H9 (cell line): ENCODE results near the gene PHLPP2. TPM values are rescaled to one million over a fixed set of nuclear protein-coding genes. Genes with fewer than 3 reads are reported as not detected.

ENCODE experiments used
- DNase-seq: peaks from one replicate; pipeline ENCODE4 v3.0.0-alpha.2; 2017
- H2AFZ ChIP-seq: one replicate; pipeline ENCODE4 v1.6.1; 2013; ENCODE audit warnings: mild to moderate bottlenecking, low read length, control low read depth, moderate library complexity
- H2AK5ac ChIP-seq: 2 replicates; pipeline ENCODE4 v1.6.1; 2013; ENCODE audit warnings: low read length, control low read depth, mixed read lengths; ENCODE audit not compliant: insufficient read length
- H2BK120ac ChIP-seq: one replicate; pipeline ENCODE4 v1.6.1; 2013; ENCODE audit warnings: low read depth, mild to moderate bottlenecking, low read length, control low read depth, inconsistent platforms; ENCODE audit not compliant: poor library complexity, severe bottlenecking
- H2BK12ac ChIP-seq: 2 replicates; pipeline ENCODE4 v1.6.1; 2013; ENCODE audit warnings: low read length, control low read depth, mixed read lengths, low read depth; ENCODE audit not compliant: insufficient read length
- H2BK15ac ChIP-seq: 2 replicates; pipeline ENCODE4 v1.6.1; 2013; ENCODE audit warnings: low read depth, low read length, control low read depth
- H2BK20ac ChIP-seq: one replicate; pipeline ENCODE4 v1.6.1; 2013; ENCODE audit warnings: low read depth, mild to moderate bottlenecking, low read length, control low read depth, inconsistent platforms; ENCODE audit not compliant: poor library complexity, severe bottlenecking
- H2BK5ac ChIP-seq: 2 replicates; pipeline ENCODE4 v1.6.1; 2013; ENCODE audit warnings: low read length, control low read depth, mixed read lengths; ENCODE audit not compliant: insufficient read length
- H3K14ac ChIP-seq: 2 replicates; pipeline ENCODE4 v1.6.1; 2013; ENCODE audit warnings: low read length, control low read depth; ENCODE audit not compliant: insufficient read depth
- H3K18ac ChIP-seq: 2 replicates; pipeline ENCODE4 v1.6.1; 2013; ENCODE audit warnings: low read depth, mild to moderate bottlenecking, mixed read lengths, low read length, control low read depth; ENCODE audit not compliant: insufficient read length
- H3K23ac ChIP-seq: 2 replicates; pipeline ENCODE4 v1.6.1; 2013; ENCODE audit warnings: low read length, control low read depth, mixed read lengths, low read depth; ENCODE audit not compliant: insufficient read length
- H3K23me2 ChIP-seq: 2 replicates; pipeline ENCODE4 v1.6.1; 2013; ENCODE audit warnings: low read depth, mild to moderate bottlenecking, mixed read lengths, low read length, control low read depth; ENCODE audit not compliant: insufficient read length, poor library complexity, severe bottlenecking
- H3K27ac ChIP-seq: 2 replicates; pipeline ENCODE4 v1.5.1; 2013; ENCODE audit warnings: low read length, control low read depth, mixed read lengths, low read depth; ENCODE audit not compliant: insufficient read length
- H3K27me3 ChIP-seq: 2 replicates; pipeline ENCODE4 v1.6.1; 2013; ENCODE audit warnings: low read length, control low read depth, inconsistent platforms; ENCODE audit not compliant: insufficient read depth
- H3K4ac ChIP-seq: 2 replicates; pipeline ENCODE4 v1.6.1; 2013; ENCODE audit warnings: low read depth, mild to moderate bottlenecking, control low read depth, inconsistent platforms, low read length, moderate library complexity
- H3K4me1 ChIP-seq: 2 replicates; pipeline ENCODE4 v1.6.1; 2013; ENCODE audit warnings: low read length, control low read depth, inconsistent platforms; ENCODE audit not compliant: insufficient read depth
- H3K4me2 ChIP-seq: 2 replicates; pipeline ENCODE4 v1.6.1; 2013; ENCODE audit warnings: low read length, control low read depth, mixed read lengths; ENCODE audit not compliant: insufficient read length, insufficient read depth
- H3K56ac ChIP-seq: 2 replicates; pipeline ENCODE4 v1.6.1; 2013; ENCODE audit warnings: low read depth, mild to moderate bottlenecking, mixed read lengths, low read length, control low read depth; ENCODE audit not compliant: insufficient read length
- H3K79me1 ChIP-seq: 2 replicates; pipeline ENCODE4 v1.6.1; 2013; ENCODE audit warnings: low read depth, mild to moderate bottlenecking, moderate library complexity, low read length, control low read depth, inconsistent platforms; ENCODE audit not compliant: insufficient read depth, poor library complexity, severe bottlenecking
- H3K79me2 ChIP-seq: 2 replicates; pipeline ENCODE4 v1.6.1; 2013; ENCODE audit warnings: low read length, control low read depth, inconsistent platforms; ENCODE audit not compliant: insufficient read depth
- H3K9ac ChIP-seq: 2 replicates; pipeline ENCODE4 v1.6.1; 2013; ENCODE audit warnings: low read length, control low read depth, mixed read lengths; ENCODE audit not compliant: insufficient read length; ENCODE audit errors: extremely low read depth
- H3K9me3 ChIP-seq: one replicate; pipeline ENCODE4 v1.6.1; 2013; ENCODE audit warnings: low read depth, low read length, inconsistent platforms; ENCODE audit not compliant: control insufficient read depth
- H3T11ph ChIP-seq: one replicate; pipeline ENCODE4 v1.6.1; 2013; ENCODE audit warnings: mild to moderate bottlenecking, low read length, control low read depth, inconsistent platforms
- H4K20me1 ChIP-seq: one replicate; pipeline ENCODE4 v1.6.1; 2013; ENCODE audit not compliant: control insufficient read depth, insufficient read length, insufficient read depth
- H4K5ac ChIP-seq: 2 replicates; pipeline ENCODE4 v1.6.1; 2013; ENCODE audit warnings: low read depth, mild to moderate bottlenecking, mixed read lengths, low read length, control low read depth; ENCODE audit not compliant: insufficient read length
- H4K8ac ChIP-seq: replicated peaks from 2 replicates; pipeline ENCODE4 v1.6.1; 2013; ENCODE audit warnings: low read length, control low read depth, mixed read lengths, low read depth; ENCODE audit not compliant: insufficient read length
- H4K91ac ChIP-seq: 2 replicates; pipeline ENCODE4 v1.6.1; 2013; ENCODE audit warnings: low read depth, mild to moderate bottlenecking, moderate library complexity, mixed read lengths, low read length, control low read depth; ENCODE audit not compliant: insufficient read length
- H3K27ac Mint-ChIP-seq, 3 experiments: 2 replicates in 2 of 3; 3 replicates in 1 of 3; pipeline ENCODE4 v1.8.0; 2020 to 2021; ENCODE audit warnings: mixed read lengths in 3 of 3, mild to moderate bottlenecking in 1 of 3, moderate library complexity in 1 of 3
- H3K27me3 Mint-ChIP-seq: 2 replicates; pipeline ENCODE4 v1.8.0; 2021; ENCODE audit warnings: low read depth, mild to moderate bottlenecking, moderate library complexity, mixed read lengths
- H3K36me3 Mint-ChIP-seq, 3 experiments: 2 replicates in 2 of 3; 3 replicates in 1 of 3; pipeline ENCODE4 v1.8.0; 2020 to 2021; ENCODE audit warnings: low read depth in 3 of 3, mixed read lengths in 3 of 3; ENCODE audit not compliant: insufficient read depth in 1 of 3
- H3K4me1 Mint-ChIP-seq, 2 experiments: 2 replicates each; pipeline ENCODE4 v1.8.0; 2020; ENCODE audit warnings: mixed read lengths in 2 of 2
- H3K4me3 Mint-ChIP-seq, 2 experiments: 2 replicates in 1 of 2; 3 replicates in 1 of 2; pipeline ENCODE4 v1.8.0; 2020 to 2021; ENCODE audit warnings: mild to moderate bottlenecking in 2 of 2, mixed read lengths in 2 of 2, moderate library complexity in 1 of 2
- H3K9me3 Mint-ChIP-seq, 2 experiments: 2 replicates in 1 of 2; 3 replicates in 1 of 2; pipeline ENCODE4 v1.8.0; 2020; ENCODE audit warnings: mild to moderate bottlenecking in 2 of 2, mixed read lengths in 2 of 2, moderate library complexity in 1 of 2
- WGBS: extraction: QIAGEN DNeasy Blood & Tissue Kit; methylation state at CpG from one replicate; pipeline ENCODE4 v1.1.7; 2013; ENCODE audit warnings: missing lambda C conversion rate, low lambda C conversion rate, mixed read lengths; ENCODE audit not compliant: insufficient read length; ENCODE audit errors: extremely low coverage; 5-methylcytosine and 5-hydroxymethylcytosine counted together
- total RNA-seq: library from RNA; stranded (reverse); gene quantifications from 2 replicates; pipeline ENCODE4 v1.2.1, GENCODE V29; 2021
- TF ChIP-seq, protein P1 (sequence below): fragments of 200-600 bp; sonication (generic); conservative IDR thresholded peaks from 3 replicates; pipeline ENCODE4 v1.8.0; 2021; ENCODE audit warnings: antibody characterized with exemption, mild to moderate bottlenecking

The PHLPP2 gene
- total RNA-seq, 1 experiment from 2014 or later = 23.2 TPM

DNA sequence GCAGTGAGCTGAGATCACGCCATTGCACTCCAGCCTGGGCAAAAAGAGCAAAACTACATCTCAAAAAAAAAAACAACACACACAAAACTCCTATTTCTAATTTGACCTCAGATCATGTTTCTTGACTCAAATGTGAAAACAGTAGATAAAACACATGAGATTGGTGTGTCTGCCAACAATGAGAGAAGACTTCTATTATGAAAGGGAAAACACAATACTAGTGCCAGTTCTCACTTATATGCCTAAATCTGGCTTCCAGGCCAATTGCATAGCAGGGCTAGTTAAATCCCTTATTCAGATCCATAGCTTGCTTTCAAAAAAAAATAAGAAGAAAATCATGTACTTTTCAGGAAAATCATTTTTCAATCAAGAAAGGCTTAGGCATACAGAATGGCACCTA lies 44.7 kb upstream of the PHLPP2 start:
- Histone ChIP-seq H3K79me1 (no peaks in the 10 kb centered on the region), H3K27me3 (no peaks in the 10 kb centered on the region), H2BK15ac (no peak overlapping the region), H3K23me2 (no peaks in the 10 kb centered on the region), H3K9ac (no peak overlapping the region), H3K4me1 (no peaks in the 10 kb centered on the region), H2BK20ac (no peak overlapping the region), H3T11ph (no peak overlapping the region), H3K9me3 (no peaks in the 10 kb centered on the region), H2BK5ac (no peak overlapping the region), H3K27ac (no peak overlapping the region), H3K56ac (no peak overlapping the region), H4K5ac (no peak overlapping the region), H4K20me1 (no peaks in the 10 kb centered on the region), H2AK5ac (no peak overlapping the region), H4K91ac (no peak overlapping the region), H2AFZ (no peak overlapping the region), H3K18ac (no peak overlapping the region), H2BK120ac (no peak overlapping the region), H3K4me2 (no peak overlapping the region), H2BK12ac (no peak overlapping the region), H4K8ac (no peak overlapping the region), H3K14ac (no peak overlapping the region), H3K4ac (no peak overlapping the region), H3K23ac (no peak overlapping the region), H3K79me2 (no peaks in the 10 kb centered on the region)
- peaks cover 10 to 44% (median 39%) of the 10 kb centered on the region in 3 experiments; a peak in 6 of 7 replicates for H3K36me3 Mint-ChIP-seq
- no CpG with 5 or more reads among the region's 1 CpG for WGBS
- no peaks in the 10 kb centered on the region for H3K9me3 Mint-ChIP-seq
- no peaks in the 10 kb centered on the region for H3K4me1 Mint-ChIP-seq
- no peaks in the 10 kb centered on the region for H3K27me3 Mint-ChIP-seq
- no peak for DNase-seq
- TF ChIP-seq, protein P1, sequence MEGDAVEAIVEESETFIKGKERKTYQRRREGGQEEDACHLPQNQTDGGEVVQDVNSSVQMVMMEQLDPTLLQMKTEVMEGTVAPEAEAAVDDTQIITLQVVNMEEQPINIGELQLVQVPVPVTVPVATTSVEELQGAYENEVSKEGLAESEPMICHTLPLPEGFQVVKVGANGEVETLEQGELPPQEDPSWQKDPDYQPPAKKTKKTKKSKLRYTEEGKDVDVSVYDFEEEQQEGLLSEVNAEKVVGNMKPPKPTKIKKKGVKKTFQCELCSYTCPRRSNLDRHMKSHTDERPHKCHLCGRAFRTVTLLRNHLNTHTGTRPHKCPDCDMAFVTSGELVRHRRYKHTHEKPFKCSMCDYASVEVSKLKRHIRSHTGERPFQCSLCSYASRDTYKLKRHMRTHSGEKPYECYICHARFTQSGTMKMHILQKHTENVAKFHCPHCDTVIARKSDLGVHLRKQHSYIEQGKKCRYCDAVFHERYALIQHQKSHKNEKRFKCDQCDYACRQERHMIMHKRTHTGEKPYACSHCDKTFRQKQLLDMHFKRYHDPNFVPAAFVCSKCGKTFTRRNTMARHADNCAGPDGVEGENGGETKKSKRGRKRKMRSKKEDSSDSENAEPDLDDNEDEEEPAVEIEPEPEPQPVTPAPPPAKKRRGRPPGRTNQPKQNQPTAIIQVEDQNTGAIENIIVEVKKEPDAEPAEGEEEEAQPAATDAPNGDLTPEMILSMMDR = no peak
- no peak overlapping the region for H3K27ac Mint-ChIP-seq
- no peak overlapping the region for H3K4me3 Mint-ChIP-seq
